HG03469 (cell line): ENCODE data around the gene SLC22A23.
"Not testable (repeated sequence)": the region's sequence is repeated elsewhere in the genome, so short reads cannot be mapped to it uniquely, and the experiment has no call there.

Source experiments
- ATAC-seq: cut with Tn5 transposase; IDR thresholded peaks from one replicate; pipeline ENCODE4 v1.9.1; 2021; ENCODE audit warnings: mild to moderate bottlenecking, moderate library complexity, moderate number of reproducible peaks; ENCODE audit not compliant: unreplicated experiment

The SLC22A23 gene

GRCh38 chr6:3252369-3252768 lies 204.5 kb downstream of the SLC22A23 start:
- ATAC-seq, result no peak

- ATAC-seq, result no peak
These were observed 205.2 kb downstream of the SLC22A23 start for GRCh38 chr6:3251462-3252314.

GRCh38 chr6:3250231-3250675 lies 206.6 kb downstream of the SLC22A23 start:
- no peak for ATAC-seq

GRCh38 chr6:3249821-3250220 lies 207.0 kb downstream of the SLC22A23 start:
- ATAC-seq, result no peak

- no peak for ATAC-seq
These were observed 209.3 kb downstream of the SLC22A23 start for GRCh38 chr6:3247255-3248146.

- ATAC-seq, result no peak
These were observed 211.6 kb downstream of the SLC22A23 start for GRCh38 chr6:3245216-3245615.

- ATAC-seq, result not testable (repeated sequence)
These were observed 212.1 kb downstream of the SLC22A23 start for GRCh38 chr6:3244832-3245161.

GRCh38 chr6:3244003-3244831 lies 212.6 kb downstream of the SLC22A23 start:
- ATAC-seq, result no peak

- ATAC-seq, result no peak
These were observed 214.1 kb downstream of the SLC22A23 start for GRCh38 chr6:3242768-3243167.

- ATAC-seq, result not testable (repeated sequence)
These were observed 215.1 kb downstream of the SLC22A23 start for GRCh38 chr6:3241745-3242144.

- ATAC-seq, result no peak
These were observed 216.3 kb downstream of the SLC22A23 start for GRCh38 chr6:3240595-3240994.

- ATAC-seq, result no peak
These were observed 217.6 kb downstream of the SLC22A23 start for GRCh38 chr6:3239110-3239830.

- ATAC-seq, result no peak
These were observed 218.8 kb downstream of the SLC22A23 start for GRCh38 chr6:3237761-3238662.

GRCh38 chr6:3236005-3236404 lies 220.8 kb downstream of the SLC22A23 start:
- no peak for ATAC-seq

- no peak for ATAC-seq
These were observed 221.4 kb downstream of the SLC22A23 start for GRCh38 chr6:3235486-3235885.

GRCh38 chr6:3233904-3234303 lies 222.9 kb downstream of the SLC22A23 start:
- ATAC-seq, result no peak

GRCh38 chr6:3233321-3233720 lies 223.5 kb downstream of the SLC22A23 start:
- ATAC-seq, result no peak

GRCh38 chr6:3232017-3232945 lies 224.6 kb downstream of the SLC22A23 start:
- no peak for ATAC-seq
